NB4 (cell line): ENCODE data around the gene GMIP.
A peak's percentile ranks its signal among the peaks of the same experiment; 100 is the strongest.

Source experiments
- DNase-seq: peaks from one replicate; pipeline ENCODE4 v3.0.0; 2010; ENCODE audit warnings: low read depth
- H3K4me3 ChIP-seq: one replicate; pipeline ENCODE4 v1.5.1; 2011; ENCODE audit warnings: mild to moderate bottlenecking, low read depth, low read length, moderate library complexity
- CTCF ChIP-seq: IDR thresholded peaks from one replicate; pipeline ENCODE4 v1.5.1; 2012; ENCODE audit warnings: low read depth, low read length
- MAX ChIP-seq: IDR thresholded peaks from 2 replicates; pipeline ENCODE4 v1.6.1; 2011; ENCODE audit warnings: low read depth, low read length
- MYC ChIP-seq: IDR thresholded peaks from 2 replicates; pipeline ENCODE4 v1.6.1; 2011; ENCODE audit warnings: low read depth, low read length
- POLR2A ChIP-seq: IDR thresholded peaks from 2 replicates; pipeline ENCODE4 v1.6.1; 2011; ENCODE audit warnings: mild to moderate bottlenecking; ENCODE audit not compliant: insufficient read length; ENCODE audit errors: extremely low read depth

GMIP gene

GRCh38 chr19:19653597-19654147, 10.2 kb upstream of the GMIP start:
- DNase-seq: no peak
- no peak overlapping the region for H3K4me3 ChIP-seq
- TF ChIP-seq MAX (no peak), CTCF (no peak), POLR2A (no peak), MYC (no peak)

GRCh38 chr19:19652482-19653295, 9.2 kb upstream of the GMIP start:
- no peak for DNase-seq
- TF ChIP-seq CTCF (no peak), POLR2A (no peak), MYC (no peak), MAX (no peak)
- no peak overlapping the region for H3K4me3 ChIP-seq

GRCh38 chr19:19651076-19651475, 7.6 kb upstream of the GMIP start:
- TF ChIP-seq MAX: no peak
- TF ChIP-seq CTCF: no peak
- TF ChIP-seq POLR2A: no peak
- no peak for TF ChIP-seq MYC
- H3K4me3 ChIP-seq: no peak overlapping the region
- no peak for DNase-seq

- TF ChIP-seq MYC: no peak
- no peak for TF ChIP-seq POLR2A
- TF ChIP-seq MAX: no peak
- TF ChIP-seq CTCF: no peak
- no peak overlapping the region for H3K4me3 ChIP-seq
- DNase-seq: peak; percentile 28
Measured at GRCh38 chr19:19650331-19650730, 6.9 kb upstream of the GMIP start.

- no peak overlapping the region for H3K4me3 ChIP-seq
- no peak for TF ChIP-seq CTCF
- no peak for TF ChIP-seq MYC
- no peak for TF ChIP-seq MAX
- TF ChIP-seq POLR2A: no peak
- DNase-seq: no peak
Measured at GRCh38 chr19:19649580-19649995, 6.1 kb upstream of the GMIP start.
